Activated CD8-positive, alpha-beta memory T cell treated with anti-CD3 and anti-CD28 coated beads for 4 hours (primary cell): Measurements from ENCODE around the gene SLC9A9.
A peak's percentile ranks its signal among the peaks of the same experiment; 100 is the strongest.

Experiments used
- DNase-seq, 2 donors: peaks; one replicate each; pipeline ENCODE4 v3.0.0-alpha.2; 2020; ENCODE audit warnings: low read depth in 2 of 2

Gene SLC9A9

GRCh38 chr3:143843587-143843986, 4.7 kb downstream of the SLC9A9 start:
- no peak for DNase-seq

GRCh38 chr3:143840636-143841035, 7.6 kb downstream of the SLC9A9 start:
- DNase-seq: no peak

GRCh38 chr3:143839980-143840379, 8.3 kb downstream of the SLC9A9 start:
- no peak for DNase-seq

GRCh38 chr3:143837076-143837475, 11.2 kb downstream of the SLC9A9 start:
- no peak for DNase-seq

GRCh38 chr3:143835312-143835711, 13.0 kb downstream of the SLC9A9 start:
- no peak for DNase-seq

GRCh38 chr3:143832433-143832832, 15.8 kb downstream of the SLC9A9 start:
- DNase-seq: no peak

GRCh38 chr3:143831994-143832393, 16.3 kb downstream of the SLC9A9 start:
- DNase-seq: no peak

GRCh38 chr3:143831208-143831607, 17.1 kb downstream of the SLC9A9 start:
- DNase-seq: no peak

- no peak for DNase-seq
Observed at GRCh38 chr3:143830786-143831185, 17.5 kb downstream of the SLC9A9 start.

GRCh38 chr3:143830063-143830462, 18.2 kb downstream of the SLC9A9 start:
- no peak for DNase-seq

- DNase-seq: no peak
Observed at GRCh38 chr3:143827425-143827824, 20.8 kb downstream of the SLC9A9 start.

GRCh38 chr3:143826296-143826695, 22.0 kb downstream of the SLC9A9 start:
- DNase-seq: no peak

GRCh38 chr3:143825513-143825912, 22.8 kb downstream of the SLC9A9 start:
- DNase-seq: peak in 1 of 2 donors; percentile 14

GRCh38 chr3:143824735-143825385, 23.4 kb downstream of the SLC9A9 start:
- DNase-seq: no peak

GRCh38 chr3:143822798-143823197, 25.5 kb downstream of the SLC9A9 start:
- DNase-seq: no peak

- no peak for DNase-seq
Observed at GRCh38 chr3:143822374-143822773, 25.9 kb downstream of the SLC9A9 start.

- no peak for DNase-seq
Observed at GRCh38 chr3:143821862-143822261, 26.4 kb downstream of the SLC9A9 start.

- DNase-seq: no peak
Observed at GRCh38 chr3:143820466-143821221, 27.6 kb downstream of the SLC9A9 start.

- DNase-seq: no peak
Observed at GRCh38 chr3:143819890-143820289, 28.4 kb downstream of the SLC9A9 start.

- DNase-seq: no peak
Observed at GRCh38 chr3:143814443-143814889, 33.8 kb downstream of the SLC9A9 start.

GRCh38 chr3:143812481-143812880, 35.8 kb downstream of the SLC9A9 start:
- no peak for DNase-seq

GRCh38 chr3:143811602-143812001, 36.7 kb downstream of the SLC9A9 start:
- DNase-seq: no peak

GRCh38 chr3:143810953-143811265, 37.4 kb downstream of the SLC9A9 start:
- no peak for DNase-seq
